NCI-H128 (cell line): ENCODE measurements around the gene G6PC1.
A peak's percentile ranks its signal among the peaks of the same experiment; 100 is the strongest.
"Not testable (repeated sequence)": the region's sequence is repeated elsewhere in the genome, so short reads cannot be mapped to it uniquely, and the experiment has no call there.

Source experiments
- DNase-seq: peaks from one replicate; lab custom pipeline; 2025; ENCODE audit not compliant: unreplicated experiment; lab: John Stamatoyannopoulos, UW

Gene G6PC1

GRCh38 chr17:42873315-42873714 is 27.3 kb upstream of the G6PC1 start:
- DNase-seq = no peak

- not testable (repeated sequence) for DNase-seq
Observed at GRCh38 chr17:42873932-42874695, 26.5 kb upstream of the G6PC1 start.

GRCh38 chr17:42877037-42877436 is 23.6 kb upstream of the G6PC1 start:
- no peak for DNase-seq

DNA sequence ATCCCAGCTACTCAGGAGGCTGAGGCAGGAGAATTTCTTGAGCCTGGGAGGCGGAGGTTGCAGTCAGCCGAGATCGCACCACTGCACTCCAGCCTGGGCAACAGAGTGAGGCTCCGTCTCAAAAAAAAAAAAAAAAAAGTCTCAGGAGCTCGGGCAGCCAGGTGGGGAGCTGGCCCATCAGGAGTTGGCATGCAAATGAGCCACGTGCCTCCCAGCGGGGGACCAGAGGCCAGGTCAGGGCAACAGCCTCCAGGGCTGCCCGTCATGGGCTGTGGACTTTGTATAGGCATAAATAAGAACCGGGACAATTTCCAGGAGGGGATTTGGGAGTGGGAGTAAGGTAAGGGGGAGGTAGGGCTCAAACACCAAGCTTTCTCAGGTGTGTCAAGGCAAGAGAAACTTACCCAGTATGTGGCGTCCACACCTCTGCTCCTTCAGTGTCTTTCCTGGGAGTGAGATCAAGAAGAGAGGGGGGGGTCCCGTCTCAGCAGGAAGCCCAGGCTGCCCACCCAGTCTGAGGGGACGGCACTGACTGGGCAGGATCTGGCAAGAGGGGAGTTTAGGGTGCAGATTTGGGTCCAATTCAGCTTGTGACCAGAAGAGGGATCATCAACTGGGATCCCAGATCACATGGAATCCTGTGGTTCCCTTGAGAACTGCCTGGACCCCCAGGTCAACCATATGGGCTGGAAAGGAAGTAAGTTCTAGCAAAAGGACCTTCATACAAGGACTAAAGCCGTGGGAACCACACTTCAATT is 22.3 kb upstream of the G6PC1 start:
- no peak for DNase-seq

DNA sequence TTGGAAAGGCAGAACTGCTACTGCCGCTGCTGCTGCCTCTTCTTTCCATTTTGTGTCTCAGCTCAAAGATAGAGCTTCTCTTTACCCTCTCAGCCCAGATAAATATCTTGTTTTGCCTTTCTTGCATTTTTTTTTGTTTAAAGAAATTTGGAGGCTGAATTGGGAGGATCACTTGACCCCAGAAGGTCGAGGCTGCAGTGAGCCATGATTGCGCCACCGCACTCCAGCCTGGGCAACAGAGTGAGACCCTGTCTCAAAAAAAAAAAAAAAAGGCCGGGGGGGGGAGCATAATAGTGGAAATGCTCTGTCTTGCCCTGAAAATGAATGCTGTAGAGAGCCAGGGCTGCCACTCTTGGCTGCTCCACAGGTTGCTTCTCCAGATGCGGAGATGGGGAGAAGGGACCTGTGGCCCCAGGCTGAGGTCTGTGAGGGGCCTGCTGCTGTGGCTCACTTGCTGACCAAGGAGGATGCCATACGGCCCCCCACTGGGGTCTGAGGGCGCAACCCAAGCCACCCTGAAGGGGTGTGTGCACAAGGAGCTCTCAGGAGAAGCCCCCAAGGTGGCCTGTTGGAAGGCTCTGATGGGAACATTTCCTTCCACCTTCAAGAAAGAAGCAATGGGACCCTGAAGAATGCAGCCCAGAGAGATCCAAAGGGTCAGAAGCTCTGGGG is 21.5 kb upstream of the G6PC1 start:
- no peak for DNase-seq

DNA sequence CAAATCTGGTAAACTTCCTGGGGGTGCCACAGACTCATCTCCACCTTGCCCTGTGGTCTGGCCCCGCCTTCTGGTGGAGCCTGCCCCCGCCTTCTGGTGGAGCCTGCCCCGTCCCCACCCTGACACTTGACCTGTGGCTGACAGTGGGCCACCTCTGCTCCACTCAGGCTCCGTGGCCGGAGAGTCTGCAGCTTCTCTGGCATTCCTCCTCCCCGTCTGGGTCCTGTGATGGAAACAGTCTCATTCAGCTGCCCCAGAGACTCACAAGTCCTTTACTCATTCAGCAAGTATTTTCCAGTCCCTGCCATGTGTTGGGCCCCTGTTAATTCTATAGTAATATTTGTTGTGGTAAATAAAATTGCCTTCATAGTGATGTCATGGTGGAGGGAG is 21.0 kb upstream of the G6PC1 start:
- DNase-seq = no peak

DNA sequence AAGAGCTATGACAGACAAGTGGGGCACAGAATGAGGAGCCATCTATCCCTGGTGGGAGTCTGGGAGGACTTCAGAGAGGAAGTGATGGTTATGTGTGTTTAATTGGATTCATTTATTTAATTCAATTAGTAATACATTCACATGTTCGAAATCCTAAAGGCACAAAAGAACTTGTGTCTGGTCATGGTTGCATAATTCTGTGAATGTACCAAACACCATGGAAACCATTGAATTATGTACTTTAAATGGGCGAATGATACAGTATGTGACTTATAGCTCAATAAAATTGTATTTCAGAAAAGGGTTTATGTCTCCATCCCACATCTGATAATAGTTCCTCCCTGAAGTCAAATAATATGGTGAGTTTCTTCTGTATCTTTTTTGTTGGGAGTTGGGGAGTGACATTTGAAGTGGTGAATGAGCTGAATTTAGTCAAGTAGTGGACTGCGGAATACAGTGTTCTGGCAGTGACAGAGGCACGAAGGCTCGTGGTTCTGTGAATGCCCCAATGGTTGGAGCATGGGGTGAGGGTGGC is 19.8 kb upstream of the G6PC1 start:
- no peak for DNase-seq

DNA sequence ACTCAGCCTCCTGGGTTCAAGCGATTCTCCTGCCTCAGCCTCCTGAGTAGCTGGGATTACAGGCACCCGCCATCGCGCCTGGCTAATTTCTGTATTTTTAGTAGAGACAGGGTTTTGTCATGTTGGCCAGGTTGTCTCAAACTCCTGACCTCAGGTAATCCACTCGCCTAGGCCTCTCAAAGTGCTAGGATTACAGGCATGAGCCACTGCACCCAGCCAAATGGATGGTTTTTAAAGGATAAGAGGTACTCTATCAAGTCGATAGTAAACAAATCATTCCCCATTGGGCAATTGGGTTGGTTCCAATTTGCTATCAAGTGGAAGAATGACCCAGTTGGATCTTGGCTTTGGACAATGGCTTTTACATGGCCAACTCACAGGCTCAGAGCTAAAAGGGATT is 18.9 kb upstream of the G6PC1 start:
- DNase-seq = peak; percentile 16

DNA sequence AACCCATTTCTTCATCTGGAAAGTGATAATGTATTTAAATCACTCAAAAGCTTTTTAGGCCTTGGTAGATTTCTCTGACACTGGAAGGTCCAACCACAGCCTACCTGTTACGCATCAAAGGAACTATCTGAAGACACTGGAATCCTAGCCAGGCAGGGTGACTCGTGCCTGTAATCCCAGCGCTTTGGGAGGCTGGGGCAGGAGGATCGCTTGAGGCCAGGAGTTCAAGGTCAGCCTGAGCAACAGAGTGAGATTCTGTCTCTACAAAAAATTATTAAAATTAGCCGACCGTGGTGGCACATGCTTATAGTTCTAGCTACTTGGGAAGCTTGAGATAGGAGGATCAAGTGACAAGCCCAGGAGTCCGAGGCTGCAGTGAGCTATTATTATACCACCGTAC is 18.4 kb upstream of the G6PC1 start:
- no peak for DNase-seq

- DNase-seq = no peak
Observed at GRCh38 chr17:42883802-42884558, 16.6 kb upstream of the G6PC1 start.

DNA sequence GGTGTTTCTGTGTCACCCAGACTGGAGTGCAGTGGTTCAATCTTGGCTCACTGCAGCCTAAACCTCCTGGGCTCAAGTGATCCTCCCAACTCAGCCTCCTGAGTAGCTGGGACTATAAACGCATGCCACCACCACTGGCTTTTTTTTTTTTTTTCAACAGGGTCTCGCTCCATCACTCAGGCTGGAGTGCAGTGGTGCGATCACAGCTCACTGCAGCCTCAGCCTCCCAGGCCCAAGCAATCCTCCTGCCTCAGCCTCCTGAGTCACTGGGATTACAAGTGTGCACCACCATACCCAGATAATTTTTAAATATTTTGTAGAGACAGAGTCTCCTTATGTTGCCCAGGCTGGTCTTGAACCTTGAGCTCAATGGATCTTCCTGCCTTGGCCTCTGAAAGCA is 14.8 kb upstream of the G6PC1 start:
- DNase-seq = not testable (repeated sequence)

- DNase-seq = no peak
Observed at GRCh38 chr17:42886283-42887176, 14.1 kb upstream of the G6PC1 start.

- DNase-seq = no peak
Observed at GRCh38 chr17:42889809-42890208, 10.8 kb upstream of the G6PC1 start.

DNA sequence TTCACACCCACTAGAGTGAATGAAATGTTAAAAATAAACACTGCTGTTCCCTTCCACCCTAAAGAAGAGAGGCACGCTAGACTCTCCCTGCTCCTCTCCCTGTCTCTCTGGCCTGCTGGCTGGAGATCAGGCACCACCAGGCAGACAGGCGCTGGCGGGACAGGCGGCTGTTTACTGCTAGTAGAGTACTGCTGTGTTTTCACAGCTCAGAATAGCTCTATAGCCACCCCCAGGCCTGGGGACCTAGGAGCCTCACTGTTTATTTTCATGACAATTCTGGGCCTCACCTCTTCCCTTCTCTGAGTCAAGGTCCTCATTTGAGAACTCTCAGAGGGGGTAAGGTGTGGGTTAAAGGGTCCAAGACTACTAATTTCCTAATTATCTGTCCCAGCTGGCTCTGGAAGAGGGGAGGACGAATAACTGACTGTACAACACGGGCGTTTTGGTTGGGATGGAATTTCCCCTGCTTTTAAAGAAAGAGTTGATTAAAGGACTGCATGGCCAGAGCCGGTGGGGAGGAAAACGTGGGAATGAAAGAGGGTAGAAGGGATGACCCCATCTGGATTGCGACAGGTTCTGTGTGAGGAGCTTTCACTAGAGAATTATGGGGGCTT is 9.0 kb upstream of the G6PC1 start:
- DNase-seq = no peak

GRCh38 chr17:42893359-42893758 is 7.2 kb upstream of the G6PC1 start:
- no peak for DNase-seq

GRCh38 chr17:42894283-42895184 is 6.1 kb upstream of the G6PC1 start:
- DNase-seq = no peak

DNA sequence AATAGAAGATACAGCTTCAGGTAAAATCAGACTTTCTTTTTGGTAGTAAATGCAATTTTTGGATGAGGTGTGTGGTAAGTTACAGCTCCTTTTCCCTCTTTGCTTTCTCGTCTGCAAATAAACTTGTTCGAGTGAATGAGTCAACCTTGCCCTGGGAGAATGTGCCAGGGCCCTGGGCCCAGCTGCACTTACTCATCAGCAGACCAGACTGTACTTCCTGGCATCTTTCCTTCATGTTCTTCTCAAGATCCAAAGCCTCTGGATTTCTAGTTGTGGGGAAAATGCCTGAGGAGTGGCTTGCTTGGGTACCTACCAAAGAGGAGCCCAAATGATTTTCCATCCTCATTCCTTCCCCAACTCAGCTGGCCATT is 5.4 kb upstream of the G6PC1 start:
- no peak for DNase-seq

GRCh38 chr17:42898147-42898811 is 2.3 kb upstream of the G6PC1 start:
- no peak for DNase-seq
